B cell (primary cell): ENCODE data around the gene HSP90AB1.

Source experiments
- EZH2 ChIP-seq: IDR thresholded peaks from 2 replicates; pipeline ENCODE4 v1.6.1; 2012; ENCODE audit warnings: borderline replicate concordance, low read depth, mild to moderate bottlenecking, moderate library complexity, low read length; ENCODE audit not compliant: insufficient read depth, poor library complexity, severe bottlenecking
- TF ChIP-seq, protein P1 (sequence below): fragments of 200-600 bp; IDR thresholded peaks from one replicate; pipeline ENCODE4 v1.8.0; 2022; ENCODE audit warnings: antibody characterized with exemption, mild to moderate bottlenecking

GRCh38 chr6:44227148-44227793, 19.6 kb upstream of the HSP90AB1 start:
- TF ChIP-seq, protein P1, sequence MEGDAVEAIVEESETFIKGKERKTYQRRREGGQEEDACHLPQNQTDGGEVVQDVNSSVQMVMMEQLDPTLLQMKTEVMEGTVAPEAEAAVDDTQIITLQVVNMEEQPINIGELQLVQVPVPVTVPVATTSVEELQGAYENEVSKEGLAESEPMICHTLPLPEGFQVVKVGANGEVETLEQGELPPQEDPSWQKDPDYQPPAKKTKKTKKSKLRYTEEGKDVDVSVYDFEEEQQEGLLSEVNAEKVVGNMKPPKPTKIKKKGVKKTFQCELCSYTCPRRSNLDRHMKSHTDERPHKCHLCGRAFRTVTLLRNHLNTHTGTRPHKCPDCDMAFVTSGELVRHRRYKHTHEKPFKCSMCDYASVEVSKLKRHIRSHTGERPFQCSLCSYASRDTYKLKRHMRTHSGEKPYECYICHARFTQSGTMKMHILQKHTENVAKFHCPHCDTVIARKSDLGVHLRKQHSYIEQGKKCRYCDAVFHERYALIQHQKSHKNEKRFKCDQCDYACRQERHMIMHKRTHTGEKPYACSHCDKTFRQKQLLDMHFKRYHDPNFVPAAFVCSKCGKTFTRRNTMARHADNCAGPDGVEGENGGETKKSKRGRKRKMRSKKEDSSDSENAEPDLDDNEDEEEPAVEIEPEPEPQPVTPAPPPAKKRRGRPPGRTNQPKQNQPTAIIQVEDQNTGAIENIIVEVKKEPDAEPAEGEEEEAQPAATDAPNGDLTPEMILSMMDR = no peak
- TF ChIP-seq EZH2 = no peak
